COLO829 (cell line): ENCODE data around the gene FGR.
"Not testable (repeated sequence)": the region's sequence is repeated elsewhere in the genome, so short reads cannot be mapped to it uniquely, and the experiment has no call there.

ENCODE experiments used
- DNase-seq: peaks from one replicate; pipeline ENCODE4 v3.0.0; 2012; ENCODE audit warnings: low spot score

FGR gene

GRCh38 chr1:27634177-27634984 lies 604 bp downstream of the FGR start:
- DNase-seq, result no peak

- DNase-seq, result no peak
These were observed 1.3 kb downstream of the FGR start for GRCh38 chr1:27633640-27634176.

- DNase-seq, result no peak
These were observed 1.7 kb downstream of the FGR start for GRCh38 chr1:27633298-27633610.

GRCh38 chr1:27632387-27633297 lies 2.3 kb downstream of the FGR start:
- no peak for DNase-seq

- no peak for DNase-seq
These were observed 4.0 kb downstream of the FGR start for GRCh38 chr1:27630859-27631491.

- DNase-seq, result no peak
These were observed 6.3 kb downstream of the FGR start for GRCh38 chr1:27628712-27629111.

- DNase-seq, result not testable (repeated sequence)
These were observed 7.3 kb downstream of the FGR start for GRCh38 chr1:27627733-27628132.

GRCh38 chr1:27627061-27627460 lies 7.9 kb downstream of the FGR start:
- no peak for DNase-seq

GRCh38 chr1:27626031-27626935 lies 8.7 kb downstream of the FGR start:
- no peak for DNase-seq

- no peak for DNase-seq
These were observed 10.4 kb downstream of the FGR start for GRCh38 chr1:27624467-27625178.

- DNase-seq, result no peak
These were observed 11.4 kb downstream of the FGR start for GRCh38 chr1:27623327-27624212.

GRCh38 chr1:27622828-27623227 lies 12.2 kb downstream of the FGR start:
- no peak for DNase-seq

GRCh38 chr1:27621051-27621920 lies 13.7 kb downstream of the FGR start:
- DNase-seq, result no peak

GRCh38 chr1:27619782-27620438 lies 15.1 kb downstream of the FGR start:
- DNase-seq, result not testable (repeated sequence)

- DNase-seq, result no peak
These were observed 16.5 kb downstream of the FGR start for GRCh38 chr1:27618341-27619082.

- DNase-seq, result no peak
These were observed 17.6 kb downstream of the FGR start for GRCh38 chr1:27617420-27617819.

- DNase-seq, result no peak
These were observed 18.5 kb downstream of the FGR start for GRCh38 chr1:27616441-27616840.
